Measurements from ENCODE around the gene LRP2BP.

GRCh38 chr4:185404031-185404430 is 8.3 kb upstream of the LRP2BP start:
- TF ChIP-seq RAD21 (IDR thresholded peaks at IDR 0.05) (no peak), CTCF (IDR thresholded peaks at IDR 0.05; ENCODE audit: low read depth, low read length, missing input control) (no peak), SP1 (IDR thresholded peaks at IDR 0.05) (no peak), RXRA (IDR thresholded peaks at IDR 0.05) (no peak), GABPA (IDR thresholded peaks at IDR 0.05 in 1 of 2, conservative IDR thresholded peaks at IDR 0.05 in 1 of 2) (no peak), JUND (IDR thresholded peaks at IDR 0.05) (no peak)

Measured in liver (tissue), 3 donors.